HepG2 (cell line): ENCODE data around the gene CCDC142. TPM values are rescaled to one million over a fixed set of nuclear protein-coding genes. Genes with fewer than 3 reads are reported as not detected.

Experiments used
- CCDC6 ChIP-seq: sonication (generic); formaldehyde crosslinking; IDR thresholded peaks from 2 replicates; pipeline ENCODE4 v1.8.1; 2022; ENCODE audit warnings: mild to moderate bottlenecking, missing genetic modification reagents, moderate library complexity
- KAT7 ChIP-seq: IDR thresholded peaks from 2 replicates; pipeline ENCODE4 v1.6.1; 2018; ENCODE audit warnings: borderline replicate concordance, missing compliant biosample characterization
- MZF1 ChIP-seq: sonication (generic); formaldehyde crosslinking; IDR thresholded peaks from 2 replicates; pipeline ENCODE4 v1.8.1; 2023; ENCODE audit warnings: mild to moderate bottlenecking, missing genetic modification reagents, borderline replicate concordance
- SMARCE1 ChIP-seq: fragments of 450-650 bp; IDR thresholded peaks from 2 replicates; pipeline ENCODE4 v1.6.1; 2017; ENCODE audit warnings: borderline replicate concordance
- U2AF2 ChIP-seq: fragments of 200-400 bp; formaldehyde crosslinking; IDR thresholded peaks from 2 replicates; pipeline ENCODE4 v1.6.1; 2017; ENCODE audit warnings: low read depth, mild to moderate bottlenecking, low read length
- ZNF558 ChIP-seq: sonication (generic); formaldehyde crosslinking; IDR thresholded peaks from 2 replicates; pipeline ENCODE4 v1.9.0; 2022; ENCODE audit warnings: mild to moderate bottlenecking, missing genetic modification reagents, borderline replicate concordance
- ZNF569 ChIP-seq: sonication (generic); formaldehyde crosslinking; IDR thresholded peaks from 2 replicates; pipeline ENCODE4 v1.5.0; 2020; ENCODE audit warnings: mild to moderate bottlenecking, missing genetic modification reagents, moderate library complexity, borderline replicate concordance
- polyA plus RNA-seq, 8 experiments: library from polyadenylated mRNA; depleted of rRNA in 3 of 8; stranded (reverse) in 7 of 8; unstranded in 1 of 8; fragments of >200 nt; fragmentation: Illumina TruSeq in 4 of 8; extraction: Trizol in 4 of 8; gene quantifications; 2 replicates each; pipeline versions ENCODE4 v1.2.1 to v1.2.3, GENCODE V29; 2011 to 2016; ENCODE audit warnings: low read depth in 4 of 8, missing spikeins in 1 of 8, mixed read lengths in 1 of 8; ENCODE audit not compliant: insufficient read depth in 1 of 8
- total RNA-seq, 5 experiments: library from RNA; depleted of rRNA; stranded (reverse); fragments of >200 nt; fragmentation: Illumina TruSeq; extraction: Trizol; gene quantifications; 2 replicates each; pipeline ENCODE4 v1.2.3, GENCODE V29; 2016; ENCODE audit warnings: low read depth in 1 of 5
- TF ChIP-seq, protein P1 (sequence below): sonication (generic); formaldehyde crosslinking; IDR thresholded peaks from 2 replicates; pipeline ENCODE4 v1.8.1; 2022; ENCODE audit warnings: mild to moderate bottlenecking, missing genetic modification reagents
- TF ChIP-seq, protein P2 (sequence below): sonication (generic); formaldehyde crosslinking; IDR thresholded peaks from 2 replicates; pipeline ENCODE4 v1.5.1; 2020; ENCODE audit warnings: mild to moderate bottlenecking, missing genetic modification reagents, borderline replicate concordance
- TF ChIP-seq, protein P3 (sequence below): sonication (generic); formaldehyde crosslinking; IDR thresholded peaks from 2 replicates; pipeline ENCODE4 v1.9.0; 2021; ENCODE audit warnings: mild to moderate bottlenecking, missing genetic modification reagents
- TF ChIP-seq, protein P4 (sequence below): sonication (generic); formaldehyde crosslinking; IDR thresholded peaks from 2 replicates; pipeline ENCODE4 v1.4.0; 2020; ENCODE audit warnings: missing genetic modification reagents
- TF ChIP-seq, protein P5 (sequence below): sonication (generic); formaldehyde crosslinking; IDR thresholded peaks from 2 replicates; pipeline ENCODE4 v1.8.0; 2022; ENCODE audit warnings: mild to moderate bottlenecking, missing genetic modification reagents

The CCDC142 gene
- total and polyA plus RNA-seq, 2 of the 13 experiments (the other 11 are each of a cell fraction or from before 2014, with no cell fraction given): 14.7 to 30.4 TPM

DNA sequence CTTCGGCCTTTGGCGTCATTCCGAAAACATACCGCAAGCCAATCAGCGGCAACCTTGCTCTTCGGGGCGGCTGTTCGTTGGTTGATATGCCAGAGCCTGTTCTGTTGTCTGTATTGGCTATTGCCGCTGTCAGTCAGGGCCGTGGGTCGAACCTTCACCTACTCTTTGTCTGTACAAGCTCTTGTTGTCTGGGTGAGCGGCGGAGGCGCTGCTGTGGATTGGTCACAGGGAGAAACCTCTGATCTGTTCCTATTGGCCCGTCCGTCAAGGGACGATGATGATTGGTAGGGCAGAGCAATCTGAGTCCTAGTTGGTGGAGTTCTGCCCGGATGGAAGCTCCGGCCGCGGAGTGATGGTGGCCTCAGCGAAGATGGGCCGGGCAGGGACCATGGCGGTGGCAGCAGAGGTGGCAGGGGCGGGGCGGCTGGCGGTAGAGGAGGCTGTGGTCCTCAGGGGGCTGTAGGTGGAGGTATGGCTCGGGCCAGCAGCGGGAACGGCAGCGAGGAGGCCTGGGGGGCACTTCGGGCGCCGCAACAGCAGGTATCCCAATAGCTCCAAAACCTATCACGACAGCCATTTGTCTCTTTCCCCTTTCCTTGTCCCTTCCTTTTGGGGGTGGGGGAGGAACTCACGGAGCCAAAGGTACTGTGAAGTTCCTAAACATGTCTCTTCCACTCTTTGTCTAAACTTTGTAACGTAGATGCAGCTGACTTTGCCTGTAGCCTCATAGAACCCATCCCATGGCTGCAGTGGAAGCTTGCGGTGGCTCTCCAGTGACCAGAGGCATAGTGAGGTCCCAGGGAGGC, 24.5 kb downstream of the CCDC142 start, which contains the start of gene WBP1 (continued):
- TF ChIP-seq, protein P1, sequence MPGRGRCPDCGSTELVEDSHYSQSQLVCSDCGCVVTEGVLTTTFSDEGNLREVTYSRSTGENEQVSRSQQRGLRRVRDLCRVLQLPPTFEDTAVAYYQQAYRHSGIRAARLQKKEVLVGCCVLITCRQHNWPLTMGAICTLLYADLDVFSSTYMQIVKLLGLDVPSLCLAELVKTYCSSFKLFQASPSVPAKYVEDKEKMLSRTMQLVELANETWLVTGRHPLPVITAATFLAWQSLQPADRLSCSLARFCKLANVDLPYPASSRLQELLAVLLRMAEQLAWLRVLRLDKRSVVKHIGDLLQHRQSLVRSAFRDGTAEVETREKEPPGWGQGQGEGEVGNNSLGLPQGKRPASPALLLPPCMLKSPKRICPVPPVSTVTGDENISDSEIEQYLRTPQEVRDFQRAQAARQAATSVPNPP: no peak
- TF ChIP-seq, protein P2, sequence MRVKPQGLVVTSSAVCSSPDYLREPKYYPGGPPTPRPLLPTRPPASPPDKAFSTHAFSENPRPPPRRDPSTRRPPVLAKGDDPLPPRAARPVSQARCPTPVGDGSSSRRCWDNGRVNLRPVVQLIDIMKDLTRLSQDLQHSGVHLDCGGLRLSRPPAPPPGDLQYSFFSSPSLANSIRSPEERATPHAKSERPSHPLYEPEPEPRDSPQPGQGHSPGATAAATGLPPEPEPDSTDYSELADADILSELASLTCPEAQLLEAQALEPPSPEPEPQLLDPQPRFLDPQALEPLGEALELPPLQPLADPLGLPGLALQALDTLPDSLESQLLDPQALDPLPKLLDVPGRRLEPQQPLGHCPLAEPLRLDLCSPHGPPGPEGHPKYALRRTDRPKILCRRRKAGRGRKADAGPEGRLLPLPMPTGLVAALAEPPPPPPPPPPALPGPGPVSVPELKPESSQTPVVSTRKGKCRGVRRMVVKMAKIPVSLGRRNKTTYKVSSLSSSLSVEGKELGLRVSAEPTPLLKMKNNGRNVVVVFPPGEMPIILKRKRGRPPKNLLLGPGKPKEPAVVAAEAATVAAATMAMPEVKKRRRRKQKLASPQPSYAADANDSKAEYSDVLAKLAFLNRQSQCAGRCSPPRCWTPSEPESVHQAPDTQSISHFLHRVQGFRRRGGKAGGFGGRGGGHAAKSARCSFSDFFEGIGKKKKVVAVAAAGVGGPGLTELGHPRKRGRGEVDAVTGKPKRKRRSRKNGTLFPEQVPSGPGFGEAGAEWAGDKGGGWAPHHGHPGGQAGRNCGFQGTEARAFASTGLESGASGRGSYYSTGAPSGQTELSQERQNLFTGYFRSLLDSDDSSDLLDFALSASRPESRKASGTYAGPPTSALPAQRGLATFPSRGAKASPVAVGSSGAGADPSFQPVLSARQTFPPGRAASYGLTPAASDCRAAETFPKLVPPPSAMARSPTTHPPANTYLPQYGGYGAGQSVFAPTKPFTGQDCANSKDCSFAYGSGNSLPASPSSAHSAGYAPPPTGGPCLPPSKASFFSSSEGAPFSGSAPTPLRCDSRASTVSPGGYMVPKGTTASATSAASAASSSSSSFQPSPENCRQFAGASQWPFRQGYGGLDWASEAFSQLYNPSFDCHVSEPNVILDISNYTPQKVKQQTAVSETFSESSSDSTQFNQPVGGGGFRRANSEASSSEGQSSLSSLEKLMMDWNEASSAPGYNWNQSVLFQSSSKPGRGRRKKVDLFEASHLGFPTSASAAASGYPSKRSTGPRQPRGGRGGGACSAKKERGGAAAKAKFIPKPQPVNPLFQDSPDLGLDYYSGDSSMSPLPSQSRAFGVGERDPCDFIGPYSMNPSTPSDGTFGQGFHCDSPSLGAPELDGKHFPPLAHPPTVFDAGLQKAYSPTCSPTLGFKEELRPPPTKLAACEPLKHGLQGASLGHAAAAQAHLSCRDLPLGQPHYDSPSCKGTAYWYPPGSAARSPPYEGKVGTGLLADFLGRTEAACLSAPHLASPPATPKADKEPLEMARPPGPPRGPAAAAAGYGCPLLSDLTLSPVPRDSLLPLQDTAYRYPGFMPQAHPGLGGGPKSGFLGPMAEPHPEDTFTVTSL (CRISPR knock-in tag): no peak
- TF ChIP-seq KAT7 (CRISPR knock-in tag) (no peak), ZNF558 (CRISPR knock-in tag) (no peak), SMARCE1 (no peak), CCDC6 (CRISPR knock-in tag) (no peak), MZF1 (CRISPR knock-in tag) (no peak), U2AF2 (no peak), ZNF569 (CRISPR knock-in tag) (no peak)
- TF ChIP-seq, protein P3, sequence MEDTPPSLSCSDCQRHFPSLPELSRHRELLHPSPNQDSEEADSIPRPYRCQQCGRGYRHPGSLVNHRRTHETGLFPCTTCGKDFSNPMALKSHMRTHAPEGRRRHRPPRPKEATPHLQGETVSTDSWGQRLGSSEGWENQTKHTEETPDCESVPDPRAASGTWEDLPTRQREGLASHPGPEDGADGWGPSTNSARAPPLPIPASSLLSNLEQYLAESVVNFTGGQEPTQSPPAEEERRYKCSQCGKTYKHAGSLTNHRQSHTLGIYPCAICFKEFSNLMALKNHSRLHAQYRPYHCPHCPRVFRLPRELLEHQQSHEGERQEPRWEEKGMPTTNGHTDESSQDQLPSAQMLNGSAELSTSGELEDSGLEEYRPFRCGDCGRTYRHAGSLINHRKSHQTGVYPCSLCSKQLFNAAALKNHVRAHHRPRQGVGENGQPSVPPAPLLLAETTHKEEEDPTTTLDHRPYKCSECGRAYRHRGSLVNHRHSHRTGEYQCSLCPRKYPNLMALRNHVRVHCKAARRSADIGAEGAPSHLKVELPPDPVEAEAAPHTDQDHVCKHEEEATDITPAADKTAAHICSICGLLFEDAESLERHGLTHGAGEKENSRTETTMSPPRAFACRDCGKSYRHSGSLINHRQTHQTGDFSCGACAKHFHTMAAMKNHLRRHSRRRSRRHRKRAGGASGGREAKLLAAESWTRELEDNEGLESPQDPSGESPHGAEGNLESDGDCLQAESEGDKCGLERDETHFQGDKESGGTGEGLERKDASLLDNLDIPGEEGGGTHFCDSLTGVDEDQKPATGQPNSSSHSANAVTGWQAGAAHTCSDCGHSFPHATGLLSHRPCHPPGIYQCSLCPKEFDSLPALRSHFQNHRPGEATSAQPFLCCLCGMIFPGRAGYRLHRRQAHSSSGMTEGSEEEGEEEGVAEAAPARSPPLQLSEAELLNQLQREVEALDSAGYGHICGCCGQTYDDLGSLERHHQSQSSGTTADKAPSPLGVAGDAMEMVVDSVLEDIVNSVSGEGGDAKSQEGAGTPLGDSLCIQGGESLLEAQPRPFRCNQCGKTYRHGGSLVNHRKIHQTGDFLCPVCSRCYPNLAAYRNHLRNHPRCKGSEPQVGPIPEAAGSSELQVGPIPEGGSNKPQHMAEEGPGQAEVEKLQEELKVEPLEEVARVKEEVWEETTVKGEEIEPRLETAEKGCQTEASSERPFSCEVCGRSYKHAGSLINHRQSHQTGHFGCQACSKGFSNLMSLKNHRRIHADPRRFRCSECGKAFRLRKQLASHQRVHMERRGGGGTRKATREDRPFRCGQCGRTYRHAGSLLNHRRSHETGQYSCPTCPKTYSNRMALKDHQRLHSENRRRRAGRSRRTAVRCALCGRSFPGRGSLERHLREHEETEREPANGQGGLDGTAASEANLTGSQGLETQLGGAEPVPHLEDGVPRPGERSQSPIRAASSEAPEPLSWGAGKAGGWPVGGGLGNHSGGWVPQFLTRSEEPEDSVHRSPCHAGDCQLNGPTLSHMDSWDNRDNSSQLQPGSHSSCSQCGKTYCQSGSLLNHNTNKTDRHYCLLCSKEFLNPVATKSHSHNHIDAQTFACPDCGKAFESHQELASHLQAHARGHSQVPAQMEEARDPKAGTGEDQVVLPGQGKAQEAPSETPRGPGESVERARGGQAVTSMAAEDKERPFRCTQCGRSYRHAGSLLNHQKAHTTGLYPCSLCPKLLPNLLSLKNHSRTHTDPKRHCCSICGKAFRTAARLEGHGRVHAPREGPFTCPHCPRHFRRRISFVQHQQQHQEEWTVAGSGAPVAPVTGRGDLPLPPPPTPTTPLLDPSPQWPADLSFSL (CRISPR knock-in tag): no peak
- TF ChIP-seq, protein P4, sequence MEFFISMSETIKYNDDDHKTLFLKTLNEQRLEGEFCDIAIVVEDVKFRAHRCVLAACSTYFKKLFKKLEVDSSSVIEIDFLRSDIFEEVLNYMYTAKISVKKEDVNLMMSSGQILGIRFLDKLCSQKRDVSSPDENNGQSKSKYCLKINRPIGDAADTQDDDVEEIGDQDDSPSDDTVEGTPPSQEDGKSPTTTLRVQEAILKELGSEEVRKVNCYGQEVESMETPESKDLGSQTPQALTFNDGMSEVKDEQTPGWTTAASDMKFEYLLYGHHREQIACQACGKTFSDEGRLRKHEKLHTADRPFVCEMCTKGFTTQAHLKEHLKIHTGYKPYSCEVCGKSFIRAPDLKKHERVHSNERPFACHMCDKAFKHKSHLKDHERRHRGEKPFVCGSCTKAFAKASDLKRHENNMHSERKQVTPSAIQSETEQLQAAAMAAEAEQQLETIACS: no peak
- TF ChIP-seq, protein P5, sequence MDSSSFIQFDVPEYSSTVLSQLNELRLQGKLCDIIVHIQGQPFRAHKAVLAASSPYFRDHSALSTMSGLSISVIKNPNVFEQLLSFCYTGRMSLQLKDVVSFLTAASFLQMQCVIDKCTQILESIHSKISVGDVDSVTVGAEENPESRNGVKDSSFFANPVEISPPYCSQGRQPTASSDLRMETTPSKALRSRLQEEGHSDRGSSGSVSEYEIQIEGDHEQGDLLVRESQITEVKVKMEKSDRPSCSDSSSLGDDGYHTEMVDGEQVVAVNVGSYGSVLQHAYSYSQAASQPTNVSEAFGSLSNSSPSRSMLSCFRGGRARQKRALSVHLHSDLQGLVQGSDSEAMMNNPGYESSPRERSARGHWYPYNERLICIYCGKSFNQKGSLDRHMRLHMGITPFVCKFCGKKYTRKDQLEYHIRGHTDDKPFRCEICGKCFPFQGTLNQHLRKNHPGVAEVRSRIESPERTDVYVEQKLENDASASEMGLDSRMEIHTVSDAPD (CRISPR knock-in tag): no peak
